GM12891 (cell line): ENCODE measurements around the gene UBE2B.

Experiments used
- PAX5 ChIP-seq: IDR thresholded peaks from 2 replicates; pipeline ENCODE4 v1.6.1; 2011; ENCODE audit warnings: low read length, moderate library complexity, mild to moderate bottlenecking; ENCODE audit not compliant: insufficient read depth, severe bottlenecking
- POLR2A ChIP-seq: IDR thresholded peaks from 2 replicates; pipeline ENCODE4 v1.6.1; 2011; ENCODE audit warnings: low read depth, low read length, control low read depth
- POLR2AphosphoS5 ChIP-seq: IDR thresholded peaks from 2 replicates; pipeline ENCODE4 v1.6.1; 2011; ENCODE audit warnings: low read depth, low read length, control low read depth
- TAF1 ChIP-seq: IDR thresholded peaks from 2 replicates; pipeline ENCODE4 v1.6.1; 2011; ENCODE audit warnings: low read depth, low read length, control low read depth

DNA sequence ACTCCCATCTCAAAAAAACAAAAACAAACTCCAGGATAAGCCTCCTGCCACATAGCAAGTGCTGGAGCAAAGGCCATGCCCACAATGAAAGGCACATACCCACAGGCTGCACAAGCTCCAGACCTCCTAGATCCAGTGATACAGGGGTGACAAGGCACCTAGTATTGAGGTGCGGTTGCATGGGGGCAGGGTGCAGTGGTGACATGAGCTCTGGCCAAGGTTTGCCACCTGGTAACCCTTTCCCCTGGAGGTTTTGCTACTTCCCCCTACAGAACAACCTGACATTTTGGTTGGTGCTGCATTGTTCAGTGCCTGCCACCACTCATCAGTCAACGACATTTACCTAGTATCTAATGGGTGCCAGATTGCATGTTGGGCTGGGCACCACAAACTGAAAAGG, 25.8 kb downstream of the UBE2B start:
- TF ChIP-seq PAX5 (no peak), POLR2AphosphoS5 (no peak), POLR2A (no peak), TAF1 (no peak)
